Natural killer cell (primary cell): Measurements from ENCODE around the gene CEMP1. TPM values are rescaled to one million over a fixed set of nuclear protein-coding genes. Genes with fewer than 3 reads are reported as not detected.
"Not testable (repeated sequence)": the region's sequence is repeated elsewhere in the genome, so short reads cannot be mapped to it uniquely, and the experiment has no call there.

Experiments
- ATAC-seq, 3 donors: fragments of 150-1000 bp in 2 of 3; fragments of 200-7000 bp in 1 of 3; cut with Tn5 transposase; 1 replicate in 1 of 3; 2 replicates in 2 of 3; pipeline ENCODE4 v1.10.0; 2021; ENCODE audit warnings: mild to moderate bottlenecking in 2 of 3, moderate library complexity in 2 of 3
- DNase-seq, 2 donors: peaks; one replicate each; pipeline versions ENCODE4 v3.0.0 to v3.0.0-alpha.2; 2013 to 2021; ENCODE audit warnings: mixed read lengths in 1 of 2
- H3K27ac ChIP-seq: one replicate; pipeline ENCODE4 v1.5.1; 2013; ENCODE audit warnings: mild to moderate bottlenecking, low read length
- H3K27me3 ChIP-seq: one replicate; pipeline ENCODE4 v1.6.1; 2013; ENCODE audit warnings: low read length; ENCODE audit not compliant: control insufficient read depth, insufficient read depth
- H3K36me3 ChIP-seq: one replicate; pipeline ENCODE4 v1.6.1; 2013; ENCODE audit warnings: low read length; ENCODE audit not compliant: control insufficient read depth, insufficient read depth
- H3K4me1 ChIP-seq: one replicate; pipeline ENCODE4 v1.6.1; 2013; ENCODE audit warnings: low read length; ENCODE audit not compliant: control insufficient read depth, insufficient read depth
- H3K4me3 ChIP-seq: one replicate; pipeline ENCODE4 v1.5.1; 2013; ENCODE audit warnings: low read length
- H3K9me3 ChIP-seq: one replicate; pipeline ENCODE4 v1.6.1; 2013; ENCODE audit warnings: low read length; ENCODE audit not compliant: control insufficient read depth, insufficient read depth
- H3K27ac Mint-ChIP-seq, 2 donors: one replicate each; pipeline ENCODE4 v1.8.0; 2022; ENCODE audit warnings: mild to moderate bottlenecking in 2 of 2, mixed read lengths in 2 of 2, moderate library complexity in 1 of 2
- H3K27me3 Mint-ChIP-seq, 2 donors: one replicate each; pipeline ENCODE4 v1.8.0; 2022; ENCODE audit warnings: low read depth in 2 of 2, mixed read lengths in 2 of 2
- H3K36me3 Mint-ChIP-seq: one replicate; pipeline ENCODE4 v1.8.0; 2022; ENCODE audit warnings: mixed read lengths
- H3K4me1 Mint-ChIP-seq, 2 donors: one replicate each; pipeline ENCODE4 v1.8.0; 2022; ENCODE audit warnings: mixed read lengths in 2 of 2
- H3K4me3 Mint-ChIP-seq: one replicate; pipeline ENCODE4 v1.8.0; 2022; ENCODE audit warnings: mild to moderate bottlenecking, moderate library complexity, mixed read lengths
- H3K9me3 Mint-ChIP-seq, 2 donors: one replicate each; pipeline ENCODE4 v1.8.0; 2022; ENCODE audit warnings: mixed read lengths in 2 of 2
- CTCF ChIP-seq: fragments of 200-600 bp; IDR thresholded peaks from one replicate; pipeline ENCODE4 v1.8.0; 2022; ENCODE audit warnings: antibody characterized with exemption
- WGBS: methylation state at CpG from one replicate; pipeline ENCODE4 v1.1.7; 2013; ENCODE audit warnings: missing lambda C conversion rate; ENCODE audit not compliant: insufficient coverage; 5-methylcytosine and 5-hydroxymethylcytosine counted together
- intact Hi-C: fragments of 100-400 bp; cut with micrococcal nuclease; formaldehyde crosslinking; loops from one replicate; pipeline ENCODE4 v1.14.2; 2022
- total RNA-seq, 4 donors: library from RNA; stranded (reverse); fragments of 120-200 nt in 1 of 4; gene quantifications; one replicate each; pipeline versions ENCODE4 v1.2.3 to v1.2.4, GENCODE V29; 2013 to 2022

The CEMP1 gene
- total RNA-seq: under 1 TPM; 0.28 to 0.56 (median 0.45) TPM
- 1.4 TPM for total RNA-seq (2013)

GRCh38 chr16:2531371-2531695, at the start of gene CEMP1:
Gene CEMP1, minus strand, starts transcription at chr16:2531408. Its CDS starts 335 bp downstream, at chr16:2531073.
- Histone ChIP-seq H3K27me3 (no peaks in the 10 kb centered on the region), H3K4me3 (peak within 1 kb of the TSS; percentile 78), H3K27ac (peak within 1 kb of the TSS; percentile 100), H3K4me1 (peaks cover 35% of the 10 kb centered on the region), H3K9me3 (no peaks in the 10 kb centered on the region), H3K36me3 (peaks cover 21% of the 10 kb centered on the region)
- Mint-ChIP-seq H3K27ac (peak within 1 kb of the TSS; percentile 98 to 100), H3K36me3 (no peaks in the 10 kb centered on the region), H3K9me3 (no peaks in the 10 kb centered on the region), H3K27me3 (no peaks in the 10 kb centered on the region), H3K4me3 (peak within 1 kb of the TSS; percentile 93), H3K4me1 (peaks cover 18 to 27% of the 10 kb centered on the region in 2 donors)
- no peak for TF ChIP-seq CTCF
- WGBS: 15% methylated on average over 11 of the region's 11 CpGs
- intact Hi-C loops: no loop called here
- no peak for DNase-seq
- ATAC-seq: no peak

- WGBS: no CpG with 5 or more reads among the region's 21 CpGs
- H3K4me3 ChIP-seq, H3K27me3 Mint-ChIP-seq, H3K4me1 Mint-ChIP-seq, H3K4me3 Mint-ChIP-seq, H3K36me3 Mint-ChIP-seq, intact Hi-C loops, H3K36me3 ChIP-seq, DNase-seq, H3K27ac ChIP-seq, H3K27ac Mint-ChIP-seq, H3K27me3 ChIP-seq, H3K4me1 ChIP-seq, H3K9me3 ChIP-seq, ATAC-seq, H3K9me3 Mint-ChIP-seq: not testable (repeated sequence)
These were observed 49.6 kb upstream of the CEMP1 start for GRCh38 chr16:2580818-2581217.

- H3K4me3 ChIP-seq, H3K9me3 ChIP-seq, H3K36me3 Mint-ChIP-seq, H3K4me1 ChIP-seq, H3K9me3 Mint-ChIP-seq, H3K36me3 ChIP-seq, H3K27ac ChIP-seq, H3K27me3 ChIP-seq, H3K27me3 Mint-ChIP-seq, H3K27ac Mint-ChIP-seq, H3K4me1 Mint-ChIP-seq, intact Hi-C loops, H3K4me3 Mint-ChIP-seq: not testable (repeated sequence)
- no CpG with 5 or more reads among the region's 11 CpGs for WGBS
- DNase-seq (peak in 1 of 2 donors; percentile 27), ATAC-seq (peak in 2 of 3 donors; percentile 29 to 76)
These were observed 48.9 kb upstream of the CEMP1 start for GRCh38 chr16:2580143-2580542.

GRCh38 chr16:2578905-2579304, 47.7 kb upstream of the CEMP1 start:
- H3K4me3 ChIP-seq, H3K9me3 Mint-ChIP-seq, H3K36me3 ChIP-seq, DNase-seq, intact Hi-C loops, H3K4me1 Mint-ChIP-seq, H3K9me3 ChIP-seq, ATAC-seq, H3K27me3 ChIP-seq, H3K27me3 Mint-ChIP-seq, H3K36me3 Mint-ChIP-seq, H3K27ac Mint-ChIP-seq, H3K4me3 Mint-ChIP-seq, H3K27ac ChIP-seq, H3K4me1 ChIP-seq: not testable (repeated sequence)
- WGBS: no CpG with 5 or more reads among the region's 12 CpGs

- H3K4me1 ChIP-seq, H3K27ac ChIP-seq, ATAC-seq, H3K9me3 ChIP-seq, H3K4me1 Mint-ChIP-seq, H3K27me3 Mint-ChIP-seq, H3K36me3 ChIP-seq, DNase-seq, H3K27me3 ChIP-seq, H3K9me3 Mint-ChIP-seq, H3K4me3 Mint-ChIP-seq, H3K27ac Mint-ChIP-seq, H3K4me3 ChIP-seq, intact Hi-C loops, H3K36me3 Mint-ChIP-seq: not testable (repeated sequence)
- no CpG with 5 or more reads among the region's 26 CpGs for WGBS
These were observed 45.8 kb upstream of the CEMP1 start for GRCh38 chr16:2577044-2577443.

- WGBS: no CpG with 5 or more reads among the region's 21 CpGs
- H3K27me3 ChIP-seq, H3K36me3 ChIP-seq, H3K36me3 Mint-ChIP-seq, H3K4me1 ChIP-seq, H3K4me3 ChIP-seq, H3K27ac ChIP-seq, H3K27ac Mint-ChIP-seq, H3K4me1 Mint-ChIP-seq, H3K9me3 Mint-ChIP-seq, ATAC-seq, H3K4me3 Mint-ChIP-seq, DNase-seq, H3K27me3 Mint-ChIP-seq, H3K9me3 ChIP-seq, intact Hi-C loops: not testable (repeated sequence)
These were observed 44.6 kb upstream of the CEMP1 start for GRCh38 chr16:2575839-2576238.

GRCh38 chr16:2572704-2573103, 41.5 kb upstream of the CEMP1 start:
- DNase-seq, H3K36me3 Mint-ChIP-seq, H3K27ac Mint-ChIP-seq, intact Hi-C loops, H3K27me3 ChIP-seq, H3K27me3 Mint-ChIP-seq, H3K4me1 ChIP-seq, H3K9me3 Mint-ChIP-seq, H3K4me3 Mint-ChIP-seq, H3K27ac ChIP-seq, H3K36me3 ChIP-seq, H3K9me3 ChIP-seq, H3K4me3 ChIP-seq, H3K4me1 Mint-ChIP-seq, ATAC-seq: not testable (repeated sequence)
- no CpG with 5 or more reads among the region's 6 CpGs for WGBS

GRCh38 chr16:2568573-2568972, 37.4 kb upstream of the CEMP1 start:
- H3K9me3 Mint-ChIP-seq, H3K9me3 ChIP-seq, ATAC-seq, H3K36me3 Mint-ChIP-seq, H3K27me3 Mint-ChIP-seq, intact Hi-C loops, H3K36me3 ChIP-seq, H3K4me1 Mint-ChIP-seq, H3K27ac Mint-ChIP-seq, H3K4me3 Mint-ChIP-seq, H3K27me3 ChIP-seq, H3K27ac ChIP-seq, H3K4me3 ChIP-seq, H3K4me1 ChIP-seq, DNase-seq: not testable (repeated sequence)
- no CpG with 5 or more reads among the region's 11 CpGs for WGBS
